Stimulated activated naive CD8-positive, alpha-beta T cell treated with anti-CD3 and anti-CD28 coated beads, Interleukin-15, amount 100 ng/mL, for 72 hours (primary cell): ENCODE measurements around the gene ZNF491.
A peak's percentile ranks its signal among the peaks of the same experiment; 100 is the strongest.
"Not testable (repeated sequence)": the region's sequence is repeated elsewhere in the genome, so short reads cannot be mapped to it uniquely, and the experiment has no call there.

Experiments
- ATAC-seq: fragments of 150-1000 bp; cut with Tn5 transposase; 2 replicates; pipeline ENCODE4 v1.10.0; 2021; ENCODE audit warnings: mild to moderate bottlenecking, moderate library complexity
- DNase-seq, 2 donors: peaks; one replicate each; pipeline ENCODE4 v3.0.0; 2021 to 2022
- H3K27ac Mint-ChIP-seq, 2 donors: one replicate each; pipeline ENCODE4 v1.8.0; 2022; ENCODE audit warnings: mild to moderate bottlenecking in 2 of 2, mixed read lengths in 2 of 2, moderate library complexity in 2 of 2
- H3K27me3 Mint-ChIP-seq: one replicate; pipeline ENCODE4 v1.8.0; 2022; ENCODE audit warnings: mixed read lengths
- H3K4me1 Mint-ChIP-seq: one replicate; pipeline ENCODE4 v1.8.0; 2022; ENCODE audit warnings: mild to moderate bottlenecking, mixed read lengths
- H3K4me3 Mint-ChIP-seq, 2 donors: one replicate each; pipeline ENCODE4 v1.8.0; 2022; ENCODE audit warnings: mild to moderate bottlenecking in 2 of 2, mixed read lengths in 2 of 2, moderate library complexity in 1 of 2
- H3K9me3 Mint-ChIP-seq, 2 donors: one replicate each; pipeline ENCODE4 v1.8.0; 2022; ENCODE audit warnings: mixed read lengths in 2 of 2

Gene ZNF491

DNA sequence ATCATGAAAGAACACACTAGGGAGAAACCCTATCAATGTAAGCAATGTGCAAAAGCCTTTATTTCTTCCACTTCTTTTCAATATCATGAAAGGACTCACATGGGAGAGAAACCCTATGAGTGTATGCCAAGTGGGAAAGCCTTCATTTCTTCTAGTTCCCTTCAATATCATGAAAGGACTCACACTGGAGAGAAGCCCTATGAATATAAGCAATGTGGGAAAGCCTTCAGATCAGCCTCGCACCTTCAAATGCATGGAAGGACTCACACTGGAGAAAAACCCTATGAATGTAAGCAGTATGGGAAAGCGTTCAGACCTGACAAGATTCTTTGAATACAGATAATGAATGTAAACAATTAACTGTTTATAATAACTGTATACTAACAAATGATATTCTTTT, 35.2 kb downstream of the ZNF491 start:
- Mint-ChIP-seq H3K9me3 (peaks cover 40 to 51% of the 10 kb centered on the region in 2 donors), H3K4me3 (no peak overlapping the region), H3K27ac (no peak overlapping the region), H3K27me3 (no peaks in the 10 kb centered on the region), H3K4me1 (peaks cover 7% of the 10 kb centered on the region)
- no peak for DNase-seq
- ATAC-seq: no peak

DNA sequence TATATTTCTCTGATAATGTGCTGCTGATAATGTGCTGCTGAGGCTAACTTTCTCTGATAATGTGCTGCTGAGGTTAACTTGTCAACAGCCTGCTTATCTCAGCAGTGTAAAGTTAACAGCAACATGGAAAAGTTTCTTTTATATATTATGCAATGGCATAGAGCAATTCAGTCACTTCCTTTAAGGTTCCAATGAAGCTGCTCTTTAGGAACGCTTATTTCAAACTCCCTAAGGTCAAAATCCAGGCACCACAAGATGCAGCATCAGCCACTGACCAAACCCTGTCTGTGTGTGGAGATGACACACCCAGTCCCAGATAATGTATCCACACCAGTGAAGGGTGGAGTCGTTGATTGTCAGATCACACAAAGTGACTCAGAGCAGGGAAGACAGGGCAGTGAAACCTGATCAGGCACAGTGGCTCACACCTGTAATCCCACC, 37.3 kb downstream of the ZNF491 start:
- not testable (repeated sequence) for ATAC-seq, H3K4me1 Mint-ChIP-seq, H3K27me3 Mint-ChIP-seq, DNase-seq, H3K4me3 Mint-ChIP-seq, H3K27ac Mint-ChIP-seq
- H3K9me3 Mint-ChIP-seq: peaks cover 30 to 41% of the 10 kb centered on the region in 2 donors

DNA sequence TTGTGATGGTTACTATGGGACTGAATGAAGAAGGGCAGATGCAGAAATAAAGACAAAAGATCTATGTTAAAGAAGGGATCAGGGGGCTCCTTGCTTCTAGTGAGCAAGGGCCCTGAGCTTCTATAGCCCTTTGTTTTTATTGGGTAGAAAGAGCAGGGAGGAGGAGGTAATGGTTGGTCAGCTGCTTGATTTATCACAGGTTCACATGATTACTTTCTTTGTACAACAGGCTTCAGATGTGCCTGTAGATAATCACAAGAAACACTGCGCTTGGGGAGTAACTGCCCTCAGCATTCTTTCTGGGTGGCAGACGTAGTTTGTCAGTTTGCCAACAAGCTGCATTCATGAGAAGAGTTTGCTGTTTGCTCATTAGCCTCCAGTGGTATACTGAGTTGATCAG, 45.4 kb downstream of the ZNF491 start:
- Mint-ChIP-seq H3K4me3 (no peak overlapping the region), H3K27ac (no peak overlapping the region), H3K4me1 (peaks cover 25% of the 10 kb centered on the region), H3K27me3 (no peaks in the 10 kb centered on the region), H3K9me3 (peaks cover 19 to 33% of the 10 kb centered on the region in 2 donors)
- DNase-seq: no peak
- no peak for ATAC-seq

DNA sequence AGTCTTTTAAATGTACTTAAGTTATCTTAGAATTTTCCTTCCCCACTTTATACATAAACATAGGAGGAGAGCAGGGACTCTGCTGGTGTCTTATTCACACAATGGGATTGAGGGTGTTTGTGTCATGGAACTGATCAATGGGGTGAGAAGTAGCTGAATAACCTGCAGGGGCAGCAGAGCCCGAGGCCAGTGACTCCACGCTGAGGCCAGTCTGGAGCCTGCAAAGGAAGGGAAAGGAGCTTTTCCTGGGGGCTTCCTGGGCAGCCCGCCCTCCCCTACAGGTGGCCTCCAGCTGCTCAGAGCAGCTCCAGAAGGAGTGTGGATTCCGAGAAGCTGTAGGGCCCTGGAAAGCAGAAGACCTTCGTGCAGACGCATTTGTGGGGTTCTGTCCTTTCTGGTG, 49.3 kb downstream of the ZNF491 start:
- not testable (repeated sequence) for H3K27me3 Mint-ChIP-seq, H3K27ac Mint-ChIP-seq, DNase-seq, ATAC-seq
- peak overlapping the region; percentile 89 to 90 for H3K4me3 Mint-ChIP-seq
- H3K9me3 Mint-ChIP-seq: peaks cover 9 to 27% of the 10 kb centered on the region in 2 donors
- H3K4me1 Mint-ChIP-seq: peaks cover 45% of the 10 kb centered on the region

DNA sequence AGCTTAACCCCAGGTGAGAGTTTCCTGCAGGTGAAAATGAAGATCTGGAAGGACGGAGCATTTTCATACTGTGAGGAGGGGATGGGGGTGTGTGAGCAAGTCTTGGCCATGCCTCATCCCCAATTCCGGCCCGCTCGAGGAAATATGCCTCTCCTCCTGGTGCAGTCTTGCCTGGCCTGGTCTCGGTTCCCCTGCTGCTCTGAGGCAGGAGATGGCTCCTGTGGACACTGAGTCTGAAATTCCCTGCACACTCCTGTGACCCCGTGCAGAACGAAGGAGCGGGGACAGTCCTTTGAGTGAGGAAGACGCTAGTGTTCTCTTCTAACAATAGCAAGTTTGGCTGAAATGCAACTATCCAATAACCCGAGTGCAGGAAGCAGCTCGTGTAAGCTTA, 49.9 kb downstream of the ZNF491 start:
- no peak overlapping the region for H3K27ac Mint-ChIP-seq
- H3K9me3 Mint-ChIP-seq: peaks cover 5 to 24% of the 10 kb centered on the region in 2 donors
- peaks cover 40% of the 10 kb centered on the region for H3K4me1 Mint-ChIP-seq
- no peaks in the 10 kb centered on the region for H3K27me3 Mint-ChIP-seq
- ATAC-seq (no peak), DNase-seq (no peak)
- H3K4me3 Mint-ChIP-seq: peak overlapping the region; percentile 89 to 90

DNA sequence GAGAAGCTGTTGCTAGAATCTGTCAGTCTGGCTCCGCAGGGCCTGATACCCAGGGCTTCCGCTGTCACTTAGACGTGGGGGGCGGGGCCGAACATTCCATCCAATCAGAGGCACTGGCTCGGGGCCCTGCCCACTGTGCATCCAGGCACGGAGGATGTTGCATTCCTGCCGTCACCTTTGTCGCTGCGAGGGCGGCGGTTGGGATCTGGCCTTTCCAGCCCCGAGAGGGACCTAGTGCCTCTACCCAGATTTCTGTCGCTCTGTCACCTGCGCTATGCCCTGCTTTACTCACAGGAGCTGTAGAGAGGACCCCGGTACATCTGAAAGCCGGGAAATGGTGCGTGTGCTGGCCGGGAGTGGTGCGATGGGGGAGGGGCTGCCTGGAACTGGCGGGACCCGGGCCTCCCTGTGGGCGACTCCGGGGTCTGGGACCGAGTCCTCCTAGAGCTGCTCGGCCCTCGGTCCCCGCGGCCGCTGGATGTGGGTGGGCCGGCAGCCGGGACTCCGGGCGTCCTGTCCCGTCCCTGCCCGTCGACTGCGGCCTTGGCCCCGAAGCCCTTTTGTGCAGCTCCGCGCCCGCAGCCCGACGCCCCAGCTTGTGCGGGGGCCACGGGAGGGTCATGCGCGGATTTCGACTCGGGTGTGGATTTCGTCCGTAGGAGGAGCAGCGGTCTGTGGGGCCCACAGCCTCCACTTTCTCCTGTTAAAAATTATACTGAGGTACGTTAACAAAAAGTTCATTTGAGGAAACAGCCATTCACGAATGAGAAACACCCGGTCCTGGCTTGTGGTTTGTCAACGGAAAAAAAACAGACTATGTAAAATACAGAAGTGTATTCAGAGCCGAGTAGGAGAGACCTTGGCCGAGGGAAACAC, 50.5 kb downstream of the ZNF491 start, which contains the start of gene ZNF439:
ZNF439 (plus strand) TSS at position 133 of the 876 bp plus-strand sequence; CDS start at position 275, 142 bp downstream.
- DNase-seq: peak; percentile 85 to 93
- peaks cover 0 to 21% of the 10 kb centered on the region in 2 donors for H3K9me3 Mint-ChIP-seq

DNA sequence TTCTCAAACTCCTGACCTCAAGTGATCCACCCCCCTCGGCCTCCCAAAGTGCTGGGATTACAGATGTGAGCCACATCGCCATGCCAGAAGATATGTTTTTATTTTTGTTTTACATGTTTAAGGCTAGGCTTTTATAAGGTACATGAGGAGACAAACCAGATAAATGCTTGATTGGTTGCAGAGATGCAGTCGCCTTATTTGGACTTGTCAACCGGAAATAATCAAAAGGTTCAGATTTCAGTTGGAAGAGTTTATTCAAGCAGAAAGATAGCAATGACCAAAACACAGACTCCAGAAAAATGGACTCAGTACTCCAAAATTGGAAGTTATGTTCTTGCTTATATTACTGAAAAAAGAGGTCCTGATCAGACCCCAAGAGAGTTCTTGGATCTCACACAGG, 52.0 kb downstream of the ZNF491 start:
- not testable (repeated sequence) for DNase-seq, H3K27ac Mint-ChIP-seq, H3K27me3 Mint-ChIP-seq, ATAC-seq
- Mint-ChIP-seq H3K4me3 (peak overlapping the region in 1 of 2 donors; percentile 90), H3K4me1 (peaks cover 33% of the 10 kb centered on the region), H3K9me3 (peaks cover 4 to 26% of the 10 kb centered on the region in 2 donors)

More for the DNA sequence above, 50.5 kb downstream of the ZNF491 start, which contains the start of gene ZNF439:
- peak within 1 kb of the TSS; percentile 78 to 83 for H3K27ac Mint-ChIP-seq
- peak; percentile 100 for ATAC-seq
- peak within 1 kb of the TSS; percentile 89 to 90 for H3K4me3 Mint-ChIP-seq
- H3K4me1 Mint-ChIP-seq: peaks cover 34% of the 10 kb centered on the region
- no peaks in the 10 kb centered on the region for H3K27me3 Mint-ChIP-seq

DNA sequence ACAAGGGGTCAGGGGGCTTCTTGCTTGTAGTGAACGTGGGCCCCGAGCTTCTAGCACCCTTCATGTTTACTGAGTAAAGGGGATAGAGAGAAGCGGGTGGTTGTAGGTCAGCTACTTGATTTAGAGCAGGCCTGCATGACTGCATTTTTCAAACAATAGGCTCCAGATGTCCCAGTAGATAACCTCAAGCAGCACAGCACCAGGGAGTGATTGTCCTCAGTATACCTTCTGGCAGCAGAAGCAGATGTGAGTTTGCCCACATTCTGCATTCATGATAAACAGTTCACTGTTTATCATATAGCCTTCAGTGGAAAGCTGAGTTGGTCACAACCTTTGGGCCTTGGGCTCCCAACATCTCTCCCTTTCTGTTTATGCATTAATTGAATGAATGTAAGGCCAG, 55.0 kb downstream of the ZNF491 start:
- no peak overlapping the region for H3K4me3 Mint-ChIP-seq
- peaks cover 24 to 49% of the 10 kb centered on the region in 2 donors for H3K9me3 Mint-ChIP-seq
- H3K27me3 Mint-ChIP-seq: no peaks in the 10 kb centered on the region
- ATAC-seq (no peak), DNase-seq (no peak)
- H3K4me1 Mint-ChIP-seq: peaks cover 23% of the 10 kb centered on the region
- no peak overlapping the region for H3K27ac Mint-ChIP-seq

DNA sequence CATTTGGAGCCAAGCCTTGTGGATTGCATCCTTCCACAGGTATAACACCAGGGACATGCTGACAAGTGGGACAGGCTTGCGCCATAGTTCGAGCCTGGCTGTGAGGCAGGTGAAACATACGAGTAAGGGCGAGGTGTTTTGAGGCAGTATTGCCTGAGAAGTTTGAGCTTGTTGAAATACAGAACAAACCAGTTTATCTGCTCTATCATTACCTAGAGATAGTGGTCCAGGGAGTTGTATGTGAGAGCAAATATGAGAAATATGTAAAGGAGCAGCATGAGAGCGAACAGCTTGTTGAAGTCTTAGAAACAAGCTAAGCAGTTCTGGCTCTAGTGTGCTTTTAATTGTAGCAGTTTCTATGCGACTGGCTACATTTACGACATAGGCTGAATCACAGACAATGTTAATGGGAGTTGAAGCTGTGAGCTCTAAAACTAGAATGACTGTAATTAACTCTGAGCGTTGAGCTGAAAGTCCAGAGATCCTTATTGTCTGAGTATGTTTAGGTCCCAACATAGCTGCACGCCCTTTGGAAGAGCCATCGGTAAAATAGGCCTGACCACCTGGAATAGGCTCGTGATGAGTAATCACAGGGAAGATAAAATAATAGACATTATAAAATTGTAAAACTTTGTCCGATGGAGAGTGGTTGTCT, 58.4 kb downstream of the ZNF491 start:
- Mint-ChIP-seq H3K27ac (no peak overlapping the region), H3K4me3 (no peak overlapping the region), H3K9me3 (peaks cover 49 to 76% of the 10 kb centered on the region in 2 donors), H3K27me3 (no peaks in the 10 kb centered on the region), H3K4me1 (no peaks in the 10 kb centered on the region)
- DNase-seq (no peak), ATAC-seq (no peak)
